Motor neuron (in vitro differentiated cells): ENCODE results near the gene RASA3. TPM values are rescaled to one million over a fixed set of nuclear protein-coding genes. Genes with fewer than 3 reads are reported as not detected.

Experiments
- ATAC-seq, 8 experiments: fragments of 200-7000 bp; cut with Tn5 transposase; replicated peaks in 6 of 8; 2 replicates each; pipeline ENCODE4 v1.8.0; 2021; ENCODE audit warnings: mild to moderate bottlenecking in 8 of 8, moderate library complexity in 8 of 8
- H3K27ac ChIP-seq, 2 donors: fragments of 250-450 bp; sonication (Bioruptor Pico); 2 replicates each; pipeline ENCODE4 v1.9.0; 2021; ENCODE audit warnings: antibody characterized with exemption in 2 of 2, mild to moderate bottlenecking in 2 of 2, moderate library complexity in 1 of 2
- H3K4me1 ChIP-seq, 2 donors: fragments of 250-450 bp; sonication (Bioruptor Pico); replicated peaks in 1 of 2; 2 replicates each; pipeline ENCODE4 v1.6.1; 2021; ENCODE audit warnings: antibody characterized with exemption in 2 of 2, mild to moderate bottlenecking in 2 of 2, moderate library complexity in 1 of 2
- H3K4me3 ChIP-seq, 5 donors: fragments of 250-450 bp; sonication (Bioruptor Pico); 2 replicates each; pipeline ENCODE4 v1.9.0; 2021; ENCODE audit warnings: antibody characterized with exemption in 5 of 5, mild to moderate bottlenecking in 5 of 5, moderate library complexity in 4 of 5
- WGBS, 10 experiments: fragments of 450-650 bp; shearing (Covaris generic); methylation state at CpG; one replicate each; pipeline ENCODE4 v1.0.0; 2022; 5-methylcytosine and 5-hydroxymethylcytosine counted together
- in situ Hi-C, 9 experiments: fragments of 400-800 bp; cut with MboI; loops; one replicate each; pipeline ENCODE4 v1.15.0; 2021; ENCODE audit warnings: low sequenced_read_pairs in 9 of 9, low pct_unique_long_range_greater_than_20kb in 2 of 9; ENCODE audit not compliant: unreplicated experiment in 9 of 9
- total RNA-seq, 8 experiments: library from RNA; unstranded; fragments of 300-600 nt; gene quantifications; 2 replicates each; pipeline versions ENCODE4 v1.2.3 to v1.2.4, GENCODE V29; 2022

Gene RASA3
- total RNA-seq, 8 experiments from 2014 or later: 1.3 to 25.2 (median 10.0) TPM

- in situ Hi-C loops: no loop called here
- H3K4me3 ChIP-seq: no peak overlapping the region
- 34 to 100% (median 96%) methylated on average over 1 to 9 of the region's 14 CpGs; no CpG with 5 or more reads in 6 of the 10 experiments for WGBS, 10 experiments
- peaks cover 31 to 42% of the 10 kb centered on the region in 2 donors for H3K4me1 ChIP-seq
- ATAC-seq: peak in 2 of 8 experiments; percentile 68 to 70
- H3K27ac ChIP-seq: no peak overlapping the region
These were observed 100.8 kb downstream of the RASA3 start for GRCh38 chr13:114031631-114032030.

- ATAC-seq: no peak
- 81 to 100% (median 100%) methylated on average over 1 to 14 of the region's 28 CpGs; no CpG with 5 or more reads in 5 of the 10 experiments for WGBS, 10 experiments
- H3K4me1 ChIP-seq: peaks cover 28 to 40% of the 10 kb centered on the region in 2 donors
- no peak overlapping the region for H3K4me3 ChIP-seq
- no peak overlapping the region for H3K27ac ChIP-seq
- in situ Hi-C loops: no loop called here
These were observed 101.5 kb downstream of the RASA3 start for GRCh38 chr13:114030666-114031610.

- WGBS, 10 experiments: 40 to 67% methylated on average over 1 to 3 of the region's 23 CpGs; no CpG with 5 or more reads in 8 of the 10 experiments
- Histone ChIP-seq H3K4me1 (peaks cover 26 to 37% of the 10 kb centered on the region in 2 donors), H3K27ac (no peak overlapping the region), H3K4me3 (no peak overlapping the region)
- in situ Hi-C loops: no loop called here
- peak in 1 of 8 experiments; percentile 26 for ATAC-seq
These were observed 102.4 kb downstream of the RASA3 start for GRCh38 chr13:114029866-114030625.

DNA sequence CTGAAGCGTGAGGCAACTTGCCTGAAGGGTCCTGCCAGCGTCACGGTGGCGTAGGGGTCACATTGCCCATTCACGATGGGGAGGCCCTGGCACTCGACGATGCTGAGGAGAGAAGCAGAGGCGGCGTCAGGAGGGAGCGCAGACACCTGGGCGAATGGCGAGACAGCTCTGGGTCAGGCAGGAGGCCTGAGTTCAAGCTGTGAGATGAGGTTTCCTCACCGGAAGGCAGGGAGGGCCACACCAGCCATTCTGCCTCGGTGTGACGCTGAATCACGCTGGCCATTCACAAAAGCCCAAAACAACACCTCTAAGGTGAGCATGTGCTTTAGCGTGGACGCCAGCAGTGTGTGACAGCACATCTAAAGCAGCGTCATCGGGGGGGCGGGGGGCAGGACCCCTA, 104.6 kb downstream of the RASA3 start:
- ATAC-seq: no peak
- WGBS, 10 experiments: 63 to 100% (median 98%) methylated on average over 1 to 5 of the region's 21 CpGs; no CpG with 5 or more reads in 2 of the 10 experiments
- Histone ChIP-seq H3K4me3 (no peak overlapping the region), H3K27ac (no peak overlapping the region), H3K4me1 (peaks cover 19 to 23% of the 10 kb centered on the region in 2 donors)
- in situ Hi-C loops: no loop called here

- WGBS, 10 experiments: 29 to 100% (median 83%) methylated on average over 1 to 12 of the region's 21 CpGs; no CpG with 5 or more reads in 1 of the 10 experiments
- peaks cover 18 to 21% of the 10 kb centered on the region in 2 donors for H3K4me1 ChIP-seq
- in situ Hi-C loops: no loop called here
- no peak overlapping the region for H3K4me3 ChIP-seq
- peak in 1 of 8 experiments; percentile 26 for ATAC-seq
- H3K27ac ChIP-seq: no peak overlapping the region
These were observed 105.2 kb downstream of the RASA3 start for GRCh38 chr13:114027046-114027715.

DNA sequence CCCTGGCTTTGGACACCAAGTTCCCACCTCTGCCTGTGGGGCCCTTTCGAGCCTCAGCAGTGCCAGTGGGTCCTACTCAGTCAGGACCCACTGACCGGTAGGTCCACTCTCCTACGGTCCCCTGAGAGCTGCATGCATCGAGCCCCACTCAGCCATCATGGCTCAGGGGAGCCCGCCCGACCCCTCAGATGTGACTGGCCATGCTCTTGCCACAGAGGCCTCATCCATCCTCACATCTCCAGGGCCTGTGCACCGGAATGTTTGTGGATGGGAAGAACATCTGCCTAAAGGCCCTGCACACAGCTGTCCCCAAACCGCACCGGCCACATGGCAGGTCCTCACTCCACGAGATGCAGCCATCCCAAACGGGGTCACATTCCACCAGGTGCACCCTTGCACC, 105.9 kb downstream of the RASA3 start:
- H3K27ac ChIP-seq: peak overlapping the region in 1 of 2 donors; percentile 1
- in situ Hi-C loops: no loop called here
- no peak for ATAC-seq
- peaks cover 11 to 14% of the 10 kb centered on the region in 2 donors for H3K4me1 ChIP-seq
- WGBS, 10 experiments: 71 to 100% (median 96%) methylated on average over 3 to 8 of the region's 11 CpGs; no CpG with 5 or more reads in 7 of the 10 experiments
- no peak overlapping the region for H3K4me3 ChIP-seq

DNA sequence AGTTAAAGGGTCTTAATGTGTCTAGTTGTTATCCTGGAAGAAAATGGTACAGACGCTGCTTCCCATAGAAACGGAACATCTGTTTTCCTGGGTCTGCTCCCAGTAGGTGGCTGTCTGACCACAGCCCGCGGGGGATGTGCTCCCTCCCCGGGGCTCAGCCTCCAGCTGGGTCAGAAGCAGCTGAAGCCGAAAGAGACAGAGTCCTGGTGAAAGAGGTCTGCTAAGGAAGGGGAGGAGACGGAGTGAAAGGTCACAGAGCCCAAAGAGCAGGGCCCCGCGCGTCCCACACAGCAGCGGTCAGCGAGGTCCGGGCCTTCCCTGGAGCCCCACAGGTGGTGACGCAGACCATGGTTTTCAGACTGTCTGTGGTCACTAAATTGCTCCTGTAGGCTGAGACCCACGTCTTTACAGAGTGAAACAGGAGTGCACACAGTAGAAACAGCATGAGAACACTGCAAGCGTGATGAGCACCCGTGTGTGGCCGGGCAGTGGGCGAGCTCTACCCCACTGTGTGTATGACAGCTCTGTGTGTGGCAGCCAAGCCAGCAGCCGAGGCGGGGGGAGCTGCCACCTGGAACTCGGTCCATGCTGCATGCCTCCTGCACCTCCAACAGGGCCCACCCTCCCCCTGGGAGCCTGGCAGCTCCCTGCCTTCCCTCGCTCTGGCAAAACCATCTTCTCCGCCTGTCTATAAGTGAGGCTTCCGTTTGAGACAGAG, 106.5 kb downstream of the RASA3 start:
- H3K27ac ChIP-seq: peak overlapping the region in 1 of 2 donors; percentile 1
- peaks cover 11% of the 10 kb centered on the region in 2 donors for H3K4me1 ChIP-seq
- in situ Hi-C loops: no loop called here
- WGBS, 10 experiments: 11 to 100% (median 36%) methylated on average over 1 to 14 of the region's 25 CpGs; no CpG with 5 or more reads in 3 of the 10 experiments
- H3K4me3 ChIP-seq: no peak overlapping the region
- peak in 6 of 8 experiments; percentile 54 to 83 (median 78) for ATAC-seq

GRCh38 chr13:114025405-114025713, 107.1 kb downstream of the RASA3 start:
- no peak overlapping the region for H3K27ac ChIP-seq
- ATAC-seq: peak in 3 of 8 experiments; percentile 8 to 15 (median 10)
- H3K4me1 ChIP-seq: peaks cover 11 to 12% of the 10 kb centered on the region in 2 donors
- in situ Hi-C loops: no loop called here
- no peak overlapping the region for H3K4me3 ChIP-seq
- WGBS, 10 experiments: 58 to 100% (median 72%) methylated on average over 1 to 2 of the region's 4 CpGs; no CpG with 5 or more reads in 4 of the 10 experiments

GRCh38 chr13:114024603-114025404, 107.6 kb downstream of the RASA3 start:
- no peak for ATAC-seq
- Histone ChIP-seq H3K4me1 (peaks cover 11 to 15% of the 10 kb centered on the region in 2 donors), H3K4me3 (no peak overlapping the region), H3K27ac (no peak overlapping the region)
- in situ Hi-C loops: no loop called here
- WGBS, 10 experiments: 89 to 91% (median 90%) methylated on average over 8 to 17 of the region's 35 CpGs; no CpG with 5 or more reads in 6 of the 10 experiments

GRCh38 chr13:114023716-114024602, 108.5 kb downstream of the RASA3 start:
- in situ Hi-C loops: no loop called here
- ATAC-seq: no peak
- Histone ChIP-seq H3K4me1 (peaks cover 11 to 15% of the 10 kb centered on the region in 2 donors), H3K27ac (no peak overlapping the region), H3K4me3 (no peak overlapping the region)
- 80 to 100% (median 94%) methylated on average over 2 to 10 of the region's 35 CpGs; no CpG with 5 or more reads in 4 of the 10 experiments for WGBS, 10 experiments

DNA sequence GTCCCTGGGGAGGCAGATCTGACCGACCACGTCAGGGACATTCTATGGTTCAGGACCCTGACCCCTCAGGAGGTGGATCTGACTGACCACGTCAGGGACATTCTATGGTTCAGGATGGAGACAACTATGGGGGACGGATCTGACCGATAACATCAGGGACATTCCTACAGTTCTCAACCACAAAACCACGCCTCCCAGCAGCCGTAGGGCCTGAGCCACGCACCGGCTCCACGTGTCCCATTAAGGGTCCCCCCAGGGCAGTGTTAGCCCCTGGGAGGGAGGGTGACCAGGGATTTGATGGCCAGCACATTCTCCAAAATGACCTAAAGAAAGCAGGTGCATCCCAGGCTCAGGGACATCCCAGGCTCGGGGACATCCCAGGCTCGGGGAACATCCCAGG, 109.5 kb downstream of the RASA3 start:
- in situ Hi-C loops: no loop called here
- H3K4me3 ChIP-seq: no peak overlapping the region
- H3K4me1 ChIP-seq: peaks cover 11 to 15% of the 10 kb centered on the region in 2 donors
- no peak overlapping the region for H3K27ac ChIP-seq
- 80 to 100% (median 100%) methylated on average over 1 to 4 of the region's 12 CpGs; no CpG with 5 or more reads in 5 of the 10 experiments for WGBS, 10 experiments
- ATAC-seq: no peak
